ENCODE results near the gene SEBOX. TPM values are rescaled to one million over a fixed set of nuclear protein-coding genes. Genes with fewer than 3 reads are reported as not detected.

The SEBOX gene
- total and polyA plus RNA-seq, 2 donors (not counting 1 experiment from before 2014, with no cell fraction given) = not detected

- peak overlapping the region; percentile 53 to 71 for H3K27ac ChIP-seq (ENCODE audit: low read length in 2 of 2)
- H4K20me1 ChIP-seq (ENCODE audit: control insufficient read depth, insufficient read depth, low read length, poor library complexity, severe bottlenecking) = peaks cover 22% of the 10 kb centered on the region
- peak overlapping the region; percentile 96 for H3K27ac Mint-ChIP-seq
- 86% methylated on average over 1 of the region's 1 CpG for WGBS (ENCODE audit: insufficient coverage)
- H3K4me3 Mint-ChIP-seq = peak overlapping the region; percentile 99
- TF ChIP-seq, protein P1, sequence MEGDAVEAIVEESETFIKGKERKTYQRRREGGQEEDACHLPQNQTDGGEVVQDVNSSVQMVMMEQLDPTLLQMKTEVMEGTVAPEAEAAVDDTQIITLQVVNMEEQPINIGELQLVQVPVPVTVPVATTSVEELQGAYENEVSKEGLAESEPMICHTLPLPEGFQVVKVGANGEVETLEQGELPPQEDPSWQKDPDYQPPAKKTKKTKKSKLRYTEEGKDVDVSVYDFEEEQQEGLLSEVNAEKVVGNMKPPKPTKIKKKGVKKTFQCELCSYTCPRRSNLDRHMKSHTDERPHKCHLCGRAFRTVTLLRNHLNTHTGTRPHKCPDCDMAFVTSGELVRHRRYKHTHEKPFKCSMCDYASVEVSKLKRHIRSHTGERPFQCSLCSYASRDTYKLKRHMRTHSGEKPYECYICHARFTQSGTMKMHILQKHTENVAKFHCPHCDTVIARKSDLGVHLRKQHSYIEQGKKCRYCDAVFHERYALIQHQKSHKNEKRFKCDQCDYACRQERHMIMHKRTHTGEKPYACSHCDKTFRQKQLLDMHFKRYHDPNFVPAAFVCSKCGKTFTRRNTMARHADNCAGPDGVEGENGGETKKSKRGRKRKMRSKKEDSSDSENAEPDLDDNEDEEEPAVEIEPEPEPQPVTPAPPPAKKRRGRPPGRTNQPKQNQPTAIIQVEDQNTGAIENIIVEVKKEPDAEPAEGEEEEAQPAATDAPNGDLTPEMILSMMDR (IDR thresholded peaks at IDR 0.05) = no peak
- TF ChIP-seq EZH2 (IDR thresholded peaks at IDR 0.05; ENCODE audit: borderline replicate concordance, insufficient read depth, low read depth, low read length, poor library complexity, severe bottlenecking) = no peak
- H3K27me3 Mint-ChIP-seq = no peaks in the 10 kb centered on the region
- ChIA-PET CTCF (interaction anchor here (1.0 to 3.8 kb wide), 2 partner anchors 12 to 46 kb away, joined by 3 to 19 read pairs; partner anchors contain the start of gene POLDIP2), POLR2A (interaction anchor here (1.0 kb wide), 1 partner anchor 13 kb away, joined by 6 read pairs; the partner anchor contains the start of gene POLDIP2)
- H3K4me3 ChIP-seq (ENCODE audit: control extremely low read depth in 1 of 5, extremely low read depth in 1 of 5, insufficient read depth in 1 of 5, low read depth in 2 of 5, low read length in 4 of 5) = peak overlapping the region in 2 of 5 experiments; percentile 73 to 74
- DNase-seq (no peak), ATAC-seq (ENCODE audit: low read depth) (no peak)
- peaks cover 14 to 23% of the 10 kb centered on the region in 2 donors for H3K4me1 ChIP-seq (ENCODE audit: control insufficient read depth in 2 of 2, insufficient read depth in 2 of 2, low read length in 2 of 2)
- intact Hi-C loops (cut with micrococcal nuclease) = loop anchor here (1.0 to 5.0 kb wide), 5 partner anchors 13 to 51 kb away; partner anchors contain the start of genes IFT20, POLDIP2, SLC46A1 and TMEM97
- H3K27me3 ChIP-seq (replicated peaks in 1 of 4; ENCODE audit: control extremely low read depth in 1 of 4, control insufficient read depth in 3 of 4, insufficient read depth in 4 of 4, low read length in 3 of 4) = no peaks in the 10 kb centered on the region
- H3K4me2 ChIP-seq (replicated peaks; ENCODE audit: low read depth, low read length, poor library complexity, severe bottlenecking) = peak overlapping the region; percentile 92
- H3K36me3 ChIP-seq (replicated peaks in 1 of 2; ENCODE audit: control extremely low read depth in 1 of 2, control insufficient read depth in 1 of 2, extremely low read depth in 1 of 2, insufficient read depth in 2 of 2, low read length in 1 of 2) = peaks cover 0 to 3% of the 10 kb centered on the region in 2 experiments
- H3K4me1 Mint-ChIP-seq = peaks cover 22% of the 10 kb centered on the region
- H3K9me3 Mint-ChIP-seq (ENCODE audit: insufficient read depth) = no peaks in the 10 kb centered on the region
- no peaks in the 10 kb centered on the region for H3K9me3 ChIP-seq (ENCODE audit: control extremely low read depth in 1 of 3, control insufficient read depth in 2 of 3, insufficient read depth in 1 of 3, low read length in 2 of 3)
- peak overlapping the region; percentile 88 for H2AFZ ChIP-seq (ENCODE audit: insufficient read depth, low read depth, low read length, poor library complexity, severe bottlenecking)
- H3K79me2 ChIP-seq (ENCODE audit: control insufficient read depth, insufficient read depth, low read length) = peaks cover 8% of the 10 kb centered on the region
- H3K9ac ChIP-seq (ENCODE audit: low read length) = no peak overlapping the region
Observed at GRCh38 chr17:28370744-28371103, 5.7 kb upstream of the SEBOX start.

GRCh38 chr17:28370035-28370743, 5.2 kb upstream of the SEBOX start, which contains the start of gene VTN:
Gene VTN, minus strand, starts transcription at chr17:28370307. Its CDS starts 104 bp downstream, at chr17:28370203.
- H3K4me3 ChIP-seq (ENCODE audit: control extremely low read depth in 1 of 5, extremely low read depth in 1 of 5, insufficient read depth in 1 of 5, low read depth in 2 of 5, low read length in 4 of 5) = peak within 1 kb of the TSS in 4 of 5 experiments; percentile 73 to 81 (median 76)

More at GRCh38 chr17:28370035-28370743, 5.2 kb upstream of the SEBOX start, which contains the start of gene VTN:
- POLR2A ChIA-PET = interaction anchor here (1.0 kb wide), 1 partner anchor 13 kb away, joined by 6 read pairs; the partner anchor contains the start of gene POLDIP2
- no peaks in the 10 kb centered on the region for H3K9me3 Mint-ChIP-seq (ENCODE audit: insufficient read depth)
- Histone ChIP-seq H3K79me2 (ENCODE audit: control insufficient read depth, insufficient read depth, low read length) (peaks cover 8% of the 10 kb centered on the region), H4K20me1 (ENCODE audit: control insufficient read depth, insufficient read depth, low read length, poor library complexity, severe bottlenecking) (peaks cover 22% of the 10 kb centered on the region), H3K36me3 (replicated peaks in 1 of 2; ENCODE audit: control extremely low read depth in 1 of 2, control insufficient read depth in 1 of 2, extremely low read depth in 1 of 2, insufficient read depth in 2 of 2, low read length in 1 of 2) (peaks cover 0 to 3% of the 10 kb centered on the region in 2 experiments), H3K27ac (ENCODE audit: low read length in 2 of 2) (peak within 1 kb of the TSS; percentile 53 to 71), H3K27me3 (replicated peaks in 1 of 4; ENCODE audit: control extremely low read depth in 1 of 4, control insufficient read depth in 3 of 4, insufficient read depth in 4 of 4, low read length in 3 of 4) (no peaks in the 10 kb centered on the region), H2AFZ (ENCODE audit: insufficient read depth, low read depth, low read length, poor library complexity, severe bottlenecking) (peak within 1 kb of the TSS; percentile 88), H3K4me1 (ENCODE audit: control insufficient read depth in 2 of 2, insufficient read depth in 2 of 2, low read length in 2 of 2) (peaks cover 14 to 23% of the 10 kb centered on the region in 2 donors), H3K9ac (ENCODE audit: low read length) (peak within 1 kb of the TSS; percentile 71), H3K9me3 (ENCODE audit: control extremely low read depth in 1 of 3, control insufficient read depth in 2 of 3, insufficient read depth in 1 of 3, low read length in 2 of 3) (no peaks in the 10 kb centered on the region), H3K4me2 (replicated peaks; ENCODE audit: low read depth, low read length, poor library complexity, severe bottlenecking) (peak within 1 kb of the TSS; percentile 92)
- TF ChIP-seq, protein P1 (IDR thresholded peaks at IDR 0.05) = no peak
- H3K4me1 Mint-ChIP-seq = peaks cover 22% of the 10 kb centered on the region
- peak within 1 kb of the TSS; percentile 99 for H3K4me3 Mint-ChIP-seq
- no peaks in the 10 kb centered on the region for H3K27me3 Mint-ChIP-seq
- CTCF ChIA-PET = interaction anchor here (1.0 to 3.8 kb wide), 3 partner anchors 12 to 46 kb away, joined by 3 to 19 read pairs (median 3); partner anchors contain the start of gene POLDIP2
- DNase-seq = peak; percentile 26
- 62% methylated on average over 7 of the region's 8 CpGs for WGBS (ENCODE audit: insufficient coverage)
- peak within 1 kb of the TSS; percentile 96 for H3K27ac Mint-ChIP-seq
- no peak for ATAC-seq (ENCODE audit: low read depth)
- intact Hi-C loops (cut with micrococcal nuclease) = loop anchor here (2.0 to 5.0 kb wide), 2 partner anchors 15 to 37 kb away; partner anchors contain the start of gene SLC46A1

Measured in B cell (primary cell).